Peyer's patch (tissue), 4 donors: ENCODE data around the gene CTU2. TPM values are rescaled to one million over a fixed set of nuclear protein-coding genes. Genes with fewer than 3 reads are reported as not detected.

Source experiments
- DNase-seq, 3 donors: peaks; one replicate each; pipeline ENCODE4 v3.0.0-alpha.2; 2017 to 2019
- H3K27ac ChIP-seq, 4 donors: fragments of 200-600 bp; sonication (generic); one replicate each; pipeline ENCODE4 v1.5.1; 2016 to 2019
- H3K27me3 ChIP-seq, 2 donors: fragments of 200-600 bp; sonication (generic); one replicate each; pipeline ENCODE4 v1.5.1; 2019
- H3K36me3 ChIP-seq, 3 donors: fragments of 200-600 bp; sonication (generic); one replicate each; pipeline ENCODE4 v1.5.1; 2016 to 2019
- H3K4me1 ChIP-seq, 4 donors: fragments of 200-600 bp; sonication (generic); one replicate each; pipeline ENCODE4 v1.5.1; 2016 to 2019
- H3K4me3 ChIP-seq, 4 donors: fragments of 200-600 bp; sonication (generic); 1 replicate in 3 of 4; 2 replicates in 1 of 4; pipeline ENCODE4 v1.5.1; 2016 to 2019; ENCODE audit warnings: mild to moderate bottlenecking in 1 of 4
- H3K9me3 ChIP-seq, 4 donors: fragments of 200-600 bp; sonication (generic); one replicate each; pipeline ENCODE4 v1.5.1; 2016 to 2019; ENCODE audit warnings: mild to moderate bottlenecking in 1 of 4
- POLR2A ChIP-seq, 2 donors: fragments of 450-650 bp; IDR thresholded peaks; one replicate each; pipeline ENCODE4 v1.5.1; 2017; ENCODE audit warnings: antibody characterized with exemption in 2 of 2, mild to moderate bottlenecking in 2 of 2, moderate library complexity in 2 of 2
- total RNA-seq, 4 donors: library from RNA; depleted of rRNA; stranded (reverse); fragments of >200 nt; gene quantifications; one replicate each; pipeline ENCODE4 v1.1.0, GENCODE V29; 2016
- TF ChIP-seq, protein P1 (sequence below), 6 experiments: fragments of 450-650 bp in 4 of 6; fragments of 200-600 bp in 2 of 6; sonication (generic) in 1 of 6; IDR thresholded peaks; one replicate each; pipeline ENCODE4 v1.5.1; 2017 to 2019; ENCODE audit warnings: antibody characterized with exemption in 6 of 6, mild to moderate bottlenecking in 3 of 6, moderate library complexity in 1 of 6

CTU2 gene
- total RNA-seq, 4 donors from 2014 or later: 3.9 to 25.1 (median 9.3) TPM

DNA sequence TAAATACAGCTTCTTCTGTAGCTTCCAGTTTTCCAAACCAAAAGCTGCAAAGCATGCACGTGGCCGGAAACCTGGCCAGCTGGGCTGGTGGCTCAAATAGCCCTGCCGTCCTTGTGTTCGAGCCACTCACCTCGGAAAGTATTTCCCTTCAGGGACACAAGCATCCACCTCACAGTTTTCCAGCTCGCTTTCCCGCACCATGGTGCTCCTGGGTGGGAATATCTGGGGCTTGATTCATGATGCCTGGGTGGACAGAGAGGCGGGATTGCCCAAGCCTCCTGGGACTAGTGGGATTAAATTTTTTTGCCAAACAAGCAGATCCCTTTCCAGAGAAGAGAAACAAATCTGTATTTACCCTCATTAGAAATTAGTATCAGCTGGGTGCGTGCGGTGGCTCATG lies 36.3 kb upstream of the CTU2 start:
- no peak for TF ChIP-seq POLR2A (IDR thresholded peaks at IDR 0.05)
- TF ChIP-seq, protein P1, sequence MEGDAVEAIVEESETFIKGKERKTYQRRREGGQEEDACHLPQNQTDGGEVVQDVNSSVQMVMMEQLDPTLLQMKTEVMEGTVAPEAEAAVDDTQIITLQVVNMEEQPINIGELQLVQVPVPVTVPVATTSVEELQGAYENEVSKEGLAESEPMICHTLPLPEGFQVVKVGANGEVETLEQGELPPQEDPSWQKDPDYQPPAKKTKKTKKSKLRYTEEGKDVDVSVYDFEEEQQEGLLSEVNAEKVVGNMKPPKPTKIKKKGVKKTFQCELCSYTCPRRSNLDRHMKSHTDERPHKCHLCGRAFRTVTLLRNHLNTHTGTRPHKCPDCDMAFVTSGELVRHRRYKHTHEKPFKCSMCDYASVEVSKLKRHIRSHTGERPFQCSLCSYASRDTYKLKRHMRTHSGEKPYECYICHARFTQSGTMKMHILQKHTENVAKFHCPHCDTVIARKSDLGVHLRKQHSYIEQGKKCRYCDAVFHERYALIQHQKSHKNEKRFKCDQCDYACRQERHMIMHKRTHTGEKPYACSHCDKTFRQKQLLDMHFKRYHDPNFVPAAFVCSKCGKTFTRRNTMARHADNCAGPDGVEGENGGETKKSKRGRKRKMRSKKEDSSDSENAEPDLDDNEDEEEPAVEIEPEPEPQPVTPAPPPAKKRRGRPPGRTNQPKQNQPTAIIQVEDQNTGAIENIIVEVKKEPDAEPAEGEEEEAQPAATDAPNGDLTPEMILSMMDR (IDR thresholded peaks at IDR 0.05): no peak

DNA sequence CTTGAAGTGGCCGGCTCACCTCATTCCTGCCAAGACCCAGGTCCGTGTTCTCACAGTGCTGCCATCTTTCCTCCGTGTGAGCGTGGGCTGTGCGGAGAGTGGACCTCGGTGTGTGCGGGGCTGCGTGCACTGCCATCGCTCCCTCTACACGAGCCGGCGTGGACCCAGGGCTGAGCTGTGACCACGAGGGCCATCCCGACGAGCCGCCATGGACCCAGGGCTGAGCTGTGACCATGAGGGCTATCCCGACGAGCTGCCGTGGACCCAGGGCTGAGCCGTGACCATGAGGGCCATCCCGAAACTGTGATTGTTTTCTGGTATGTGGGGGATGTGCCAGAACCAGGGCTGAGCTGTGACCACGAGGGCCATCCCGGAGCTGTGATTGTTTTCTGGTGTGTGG lies 34.5 kb upstream of the CTU2 start:
- Histone ChIP-seq H3K36me3 (no peaks in the 10 kb centered on the region), H3K4me1 (no peaks in the 10 kb centered on the region), H3K4me3 (no peak overlapping the region), H3K9me3 (no peaks in the 10 kb centered on the region), H3K27me3 (no peaks in the 10 kb centered on the region), H3K27ac (no peak overlapping the region)
- no peak for DNase-seq
- TF ChIP-seq, protein P1 (IDR thresholded peaks at IDR 0.05): no peak
- TF ChIP-seq POLR2A (IDR thresholded peaks at IDR 0.05): no peak

More for the DNA sequence above, 36.3 kb upstream of the CTU2 start:
- Histone ChIP-seq H3K4me3 (no peak overlapping the region), H3K27ac (no peak overlapping the region), H3K9me3 (no peaks in the 10 kb centered on the region), H3K36me3 (no peaks in the 10 kb centered on the region), H3K27me3 (no peaks in the 10 kb centered on the region), H3K4me1 (no peaks in the 10 kb centered on the region)
- no peak for DNase-seq

DNA sequence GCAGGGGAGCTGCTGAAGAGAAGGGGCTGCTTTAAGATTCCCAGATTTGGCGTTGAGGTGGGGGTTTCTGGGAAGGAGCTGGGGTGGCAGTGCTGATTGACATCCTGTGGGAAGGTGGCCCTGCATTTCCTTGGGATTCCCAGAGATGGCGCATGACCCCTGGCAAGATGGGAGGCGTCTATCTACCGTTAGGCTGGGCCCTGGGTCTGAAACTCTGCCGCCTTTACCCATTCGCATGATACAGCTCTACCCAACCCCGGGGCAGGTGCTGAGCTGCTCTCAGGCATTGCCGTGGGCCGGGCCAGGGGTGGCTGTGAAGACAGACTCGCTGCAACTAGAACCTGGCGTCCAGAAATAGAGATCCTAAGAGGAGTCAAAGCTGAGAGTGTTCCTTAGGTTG lies 33.5 kb upstream of the CTU2 start:
- Histone ChIP-seq H3K27me3 (no peaks in the 10 kb centered on the region), H3K4me1 (no peaks in the 10 kb centered on the region), H3K36me3 (no peaks in the 10 kb centered on the region), H3K27ac (no peak overlapping the region), H3K4me3 (no peak overlapping the region), H3K9me3 (no peaks in the 10 kb centered on the region)
- no peak for DNase-seq
- TF ChIP-seq POLR2A (IDR thresholded peaks at IDR 0.05): no peak
- TF ChIP-seq, protein P1 (IDR thresholded peaks at IDR 0.05): peak in 4 of 6 experiments; percentile 5 to 44 (median 35)

DNA sequence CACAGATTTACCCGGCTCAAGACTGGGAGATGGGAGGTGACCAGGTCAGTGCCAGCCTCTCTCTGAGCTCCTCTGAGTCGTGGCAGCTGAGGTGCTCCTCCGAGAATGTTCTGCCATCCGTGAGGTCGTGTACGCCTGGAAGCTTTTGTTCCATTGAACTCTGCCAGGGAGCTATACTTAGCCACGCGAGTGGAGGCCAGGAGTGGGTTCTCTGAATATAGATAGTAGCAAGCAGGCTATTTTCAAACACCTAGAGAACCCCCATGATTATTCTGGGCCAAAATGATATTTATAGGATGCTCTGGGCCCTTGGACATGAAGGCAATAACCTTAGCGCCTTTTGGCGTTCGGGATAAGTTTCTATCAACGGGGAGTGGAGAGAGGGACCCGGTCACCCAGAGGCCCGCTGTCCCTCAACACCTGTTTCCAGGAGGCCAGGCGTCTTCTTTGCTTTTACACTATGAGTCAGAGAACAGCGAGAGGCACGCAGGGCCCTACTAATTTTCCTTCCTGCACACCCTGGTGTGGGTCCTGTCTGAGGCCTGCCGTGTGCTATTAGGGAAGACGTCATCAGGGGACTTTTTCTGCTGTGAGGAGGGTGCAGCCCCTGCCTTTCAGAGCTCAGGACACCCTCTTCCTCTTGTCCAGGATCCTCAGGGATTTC lies 32.5 kb upstream of the CTU2 start:
- Histone ChIP-seq H3K27ac (no peak overlapping the region), H3K27me3 (no peaks in the 10 kb centered on the region), H3K4me3 (no peak overlapping the region), H3K36me3 (no peaks in the 10 kb centered on the region), H3K4me1 (no peaks in the 10 kb centered on the region), H3K9me3 (no peaks in the 10 kb centered on the region)
- no peak for TF ChIP-seq POLR2A (IDR thresholded peaks at IDR 0.05)
- TF ChIP-seq, protein P1 (IDR thresholded peaks at IDR 0.05): no peak
- no peak for DNase-seq

DNA sequence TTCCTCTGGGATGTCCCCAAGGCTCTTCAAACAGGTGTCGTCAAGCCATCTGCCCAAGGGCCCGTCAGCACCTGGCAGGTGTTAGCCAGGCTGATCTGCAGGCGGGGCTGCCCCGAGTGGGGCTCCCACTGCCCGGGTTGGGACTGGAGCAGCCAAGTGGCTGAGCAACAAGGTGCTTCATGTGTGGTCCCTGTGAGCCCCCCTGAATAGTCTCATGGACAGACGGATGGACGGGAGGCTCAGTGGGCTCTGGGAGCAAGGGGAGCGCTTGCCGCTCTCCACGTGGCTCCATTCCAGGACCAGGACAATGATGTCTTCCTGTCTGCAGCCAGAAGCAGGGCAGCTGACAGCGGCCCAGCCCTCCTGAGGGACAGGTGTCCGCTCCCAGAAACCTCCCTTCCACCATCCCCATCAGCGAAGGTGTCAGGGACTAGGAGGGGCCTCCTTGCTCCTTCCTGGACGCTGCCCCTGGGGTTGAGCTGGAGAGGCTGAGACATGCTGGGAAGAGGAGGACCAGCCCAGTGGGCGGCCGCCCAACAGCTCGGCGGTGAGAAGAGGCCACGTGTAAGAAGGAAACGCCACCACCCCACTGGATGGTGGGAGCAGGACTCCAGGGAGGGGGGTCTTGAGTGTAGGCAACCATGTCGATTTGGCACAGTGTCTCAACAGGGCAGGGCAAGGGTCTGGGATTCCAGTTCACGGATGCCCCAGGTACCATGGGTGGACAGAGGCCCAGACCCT lies 29.6 kb upstream of the CTU2 start:
- H3K27me3 ChIP-seq: no peaks in the 10 kb centered on the region
- H3K36me3 ChIP-seq: no peaks in the 10 kb centered on the region
- TF ChIP-seq POLR2A (IDR thresholded peaks at IDR 0.05): no peak
- TF ChIP-seq, protein P1 (IDR thresholded peaks at IDR 0.05): no peak

More for the DNA sequence above, 29.6 kb upstream of the CTU2 start:
- H3K27ac ChIP-seq: no peak overlapping the region
- no peaks in the 10 kb centered on the region for H3K9me3 ChIP-seq
- no peak overlapping the region for H3K4me3 ChIP-seq
- peaks cover 0 to 13% (median 8%) of the 10 kb centered on the region in 4 donors for H3K4me1 ChIP-seq
- no peak for DNase-seq
